Measurements from ENCODE around the gene IFNL3.
"Not testable (repeated sequence)": the region's sequence is repeated elsewhere in the genome, so short reads cannot be mapped to it uniquely, and the experiment has no call there.

DNA sequence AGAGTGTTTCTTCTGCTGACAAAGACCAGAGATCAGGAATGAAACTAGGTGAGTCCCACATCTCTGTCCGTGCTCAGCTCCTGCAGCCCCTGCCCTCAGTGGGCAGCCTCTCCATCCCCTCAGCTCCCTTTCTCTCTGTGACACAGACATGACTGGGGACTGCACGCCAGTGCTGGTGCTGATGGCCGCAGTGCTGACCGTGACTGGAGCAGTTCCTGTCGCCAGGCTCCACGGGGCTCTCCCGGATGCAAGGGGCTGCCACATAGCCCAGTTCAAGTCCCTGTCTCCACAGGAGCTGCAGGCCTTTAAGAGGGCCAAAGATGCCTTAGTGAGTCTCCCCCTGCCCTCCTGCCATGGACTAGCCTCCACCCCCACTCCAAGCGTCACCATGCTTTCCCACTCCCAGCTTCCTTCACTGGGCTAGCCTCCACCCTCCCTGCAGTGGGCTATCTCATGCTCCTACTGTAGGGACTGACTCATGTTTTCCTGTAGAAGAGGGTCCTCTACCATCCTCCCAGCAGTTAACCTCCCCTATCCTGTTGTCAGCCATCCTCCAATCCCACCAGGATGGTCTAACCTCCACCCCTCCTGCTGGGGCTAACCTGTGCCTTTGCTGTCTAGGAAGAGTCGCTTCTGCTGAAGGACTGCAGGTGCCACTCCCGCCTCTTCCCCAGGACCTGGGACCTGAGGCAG is 23.9 kb upstream of the IFNL3 start:
- TF ChIP-seq, protein P1, sequence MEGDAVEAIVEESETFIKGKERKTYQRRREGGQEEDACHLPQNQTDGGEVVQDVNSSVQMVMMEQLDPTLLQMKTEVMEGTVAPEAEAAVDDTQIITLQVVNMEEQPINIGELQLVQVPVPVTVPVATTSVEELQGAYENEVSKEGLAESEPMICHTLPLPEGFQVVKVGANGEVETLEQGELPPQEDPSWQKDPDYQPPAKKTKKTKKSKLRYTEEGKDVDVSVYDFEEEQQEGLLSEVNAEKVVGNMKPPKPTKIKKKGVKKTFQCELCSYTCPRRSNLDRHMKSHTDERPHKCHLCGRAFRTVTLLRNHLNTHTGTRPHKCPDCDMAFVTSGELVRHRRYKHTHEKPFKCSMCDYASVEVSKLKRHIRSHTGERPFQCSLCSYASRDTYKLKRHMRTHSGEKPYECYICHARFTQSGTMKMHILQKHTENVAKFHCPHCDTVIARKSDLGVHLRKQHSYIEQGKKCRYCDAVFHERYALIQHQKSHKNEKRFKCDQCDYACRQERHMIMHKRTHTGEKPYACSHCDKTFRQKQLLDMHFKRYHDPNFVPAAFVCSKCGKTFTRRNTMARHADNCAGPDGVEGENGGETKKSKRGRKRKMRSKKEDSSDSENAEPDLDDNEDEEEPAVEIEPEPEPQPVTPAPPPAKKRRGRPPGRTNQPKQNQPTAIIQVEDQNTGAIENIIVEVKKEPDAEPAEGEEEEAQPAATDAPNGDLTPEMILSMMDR (conservative IDR thresholded peaks at IDR 0.05), result not testable (repeated sequence)
- TF ChIP-seq ZFX (IDR thresholded peaks at IDR 0.05), result not testable (repeated sequence)

Data from C4-2B (cell line).